ENCODE results near the gene INPP5A.
A peak's percentile ranks its signal among the peaks of the same experiment; 100 is the strongest.
"Not testable (repeated sequence)": the region's sequence is repeated elsewhere in the genome, so short reads cannot be mapped to it uniquely, and the experiment has no call there.

The INPP5A gene

GRCh38 chr10:132790934-132791829, 253.6 kb downstream of the INPP5A start:
- ChIA-PET POLR2A (no interaction called here), CTCF (interaction anchor here (1.4 kb wide), 1 partner anchor 136 kb away, joined by 6 read pairs; no protein-coding TSS in a partner anchor)
- no peak for DNase-seq (ENCODE audit: low read depth, low spot score)
- no peak for TF ChIP-seq CTCF (IDR thresholded peaks at IDR 0.05; ENCODE audit: insufficient read depth, low read length, missing control alignments)
- no peak overlapping the region for H3K4me3 ChIP-seq (ENCODE audit: low read depth, low read length)

GRCh38 chr10:132792099-132792498, 254.5 kb downstream of the INPP5A start:
- POLR2A ChIA-PET = not testable (repeated sequence)

GRCh38 chr10:132792796-132793195, 255.2 kb downstream of the INPP5A start:
- POLR2A ChIA-PET = no interaction called here
- no peak overlapping the region for H3K4me3 ChIP-seq (ENCODE audit: low read depth, low read length)
- CTCF ChIA-PET = no interaction called here
- TF ChIP-seq CTCF (IDR thresholded peaks at IDR 0.05; ENCODE audit: insufficient read depth, low read length, missing control alignments) = no peak
- no peak for DNase-seq (ENCODE audit: low read depth, low spot score)

More at GRCh38 chr10:132792099-132792498, 254.5 kb downstream of the INPP5A start:
- CTCF ChIA-PET; H3K4me3 ChIP-seq (ENCODE audit: low read depth, low read length); DNase-seq (ENCODE audit: low read depth, low spot score): not testable (repeated sequence)

GRCh38 chr10:132793213-132793612, 255.6 kb downstream of the INPP5A start:
- CTCF ChIA-PET = no interaction called here
- DNase-seq (ENCODE audit: low read depth, low spot score) = no peak
- H3K4me3 ChIP-seq (ENCODE audit: low read depth, low read length) = no peak overlapping the region
- POLR2A ChIA-PET = no interaction called here
- no peak for TF ChIP-seq CTCF (IDR thresholded peaks at IDR 0.05; ENCODE audit: insufficient read depth, low read length, missing control alignments)

GRCh38 chr10:132793871-132794849, 256.6 kb downstream of the INPP5A start:
- ChIA-PET CTCF (no interaction called here), POLR2A (no interaction called here)
- no peak overlapping the region for H3K4me3 ChIP-seq (ENCODE audit: low read depth, low read length)
- DNase-seq (ENCODE audit: low read depth, low spot score) = no peak
- peak; percentile 2 for TF ChIP-seq CTCF (IDR thresholded peaks at IDR 0.05; ENCODE audit: insufficient read depth, low read length, missing control alignments)

- CTCF ChIA-PET = interaction anchor here (1.3 kb wide), 1 partner anchor 142 kb away, joined by 4 read pairs; no protein-coding TSS in a partner anchor
- POLR2A ChIA-PET = interaction anchor here (0.7 kb wide), 1 partner anchor 257 kb away, joined by 3 read pairs; no protein-coding TSS in a partner anchor
Observed at GRCh38 chr10:132796846-132797245, 259.3 kb downstream of the INPP5A start.

GRCh38 chr10:132797986-132798385, 260.4 kb downstream of the INPP5A start:
- DNase-seq (ENCODE audit: low read depth, low spot score); POLR2A ChIA-PET; H3K4me3 ChIP-seq (ENCODE audit: low read depth, low read length); CTCF ChIA-PET: not testable (repeated sequence)

More at GRCh38 chr10:132796846-132797245, 259.3 kb downstream of the INPP5A start:
- no peak for TF ChIP-seq CTCF (IDR thresholded peaks at IDR 0.05; ENCODE audit: insufficient read depth, low read length, missing control alignments)
- no peak for DNase-seq (ENCODE audit: low read depth, low spot score)
- no peak overlapping the region for H3K4me3 ChIP-seq (ENCODE audit: low read depth, low read length)
